CD14-positive monocyte (primary cell): Measurements from ENCODE around the gene PSMD3. TPM values are rescaled to one million over a fixed set of nuclear protein-coding genes. Genes with fewer than 3 reads are reported as not detected.

Experiments used
- DNase-seq, 3 donors: peaks; one replicate each; pipeline ENCODE4 v3.0.0-alpha.2; 2011 to 2022
- H2AFZ ChIP-seq: 2 replicates; pipeline ENCODE4 v1.6.0; 2012; ENCODE audit warnings: mild to moderate bottlenecking, low read depth, low read length, inconsistent platforms; ENCODE audit not compliant: insufficient read depth, poor library complexity, severe bottlenecking
- H3K27ac ChIP-seq, 2 donors: 1 replicate in 1 of 2; 2 replicates in 1 of 2; pipeline ENCODE4 v1.5.1; 2012 to 2013; ENCODE audit warnings: low read length in 2 of 2, control low read depth in 1 of 2, inconsistent platforms in 1 of 2, low read depth in 1 of 2, mild to moderate bottlenecking in 1 of 2
- H3K27me3 ChIP-seq, 2 donors: one replicate each; pipeline versions ENCODE4 v1.6.0 to v1.6.1; 2011 to 2013; ENCODE audit warnings: low read length in 2 of 2; ENCODE audit not compliant: control insufficient read depth in 2 of 2, insufficient read depth in 2 of 2
- H3K36me3 ChIP-seq, 2 donors: replicated peaks in 1 of 2; 1 replicate in 1 of 2; 2 replicates in 1 of 2; pipeline versions ENCODE4 v1.5.1 to v1.6.1; 2012 to 2013; ENCODE audit warnings: low read length in 2 of 2, control low read depth in 1 of 2, inconsistent platforms in 1 of 2, mild to moderate bottlenecking in 1 of 2; ENCODE audit not compliant: insufficient read depth in 2 of 2, control insufficient read depth in 1 of 2
- H3K4me1 ChIP-seq, 2 donors: 1 replicate in 1 of 2; 2 replicates in 1 of 2; pipeline versions ENCODE4 v1.5.1 to v1.6.1; 2012 to 2013; ENCODE audit warnings: low read length in 2 of 2, control low read depth in 1 of 2, inconsistent platforms in 1 of 2, mild to moderate bottlenecking in 1 of 2, moderate library complexity in 1 of 2; ENCODE audit not compliant: insufficient read depth in 2 of 2, control insufficient read depth in 1 of 2
- H3K4me2 ChIP-seq: replicated peaks from 2 replicates; pipeline ENCODE3; 2012; ENCODE audit warnings: low read length, moderate library complexity, mild to moderate bottlenecking; ENCODE audit not compliant: poor library complexity, severe bottlenecking; ENCODE audit errors: extremely low read depth
- H3K4me3 ChIP-seq, 3 experiments: fragments of 200-600 bp in 1 of 3; sonication (generic) in 1 of 3; replicated peaks in 1 of 3; 1 replicate in 2 of 3; 2 replicates in 1 of 3; pipeline ENCODE4 v1.5.1; 2011 to 2013; ENCODE audit warnings: low read length in 3 of 3, mild to moderate bottlenecking in 3 of 3, control low read depth in 2 of 3, low read depth in 2 of 3, inconsistent platforms in 1 of 3, moderate library complexity in 1 of 3
- H3K79me2 ChIP-seq: 2 replicates; pipeline ENCODE4 v1.6.0; 2012; ENCODE audit warnings: mild to moderate bottlenecking, control low read depth, inconsistent platforms, low read length, moderate library complexity; ENCODE audit not compliant: insufficient read depth
- H3K9ac ChIP-seq: 2 replicates; pipeline ENCODE4 v1.6.0; 2017; ENCODE audit warnings: low read length, mild to moderate bottlenecking; ENCODE audit not compliant: insufficient read depth, poor library complexity, severe bottlenecking
- H3K9me3 ChIP-seq, 2 donors: replicated peaks in 1 of 2; 1 replicate in 1 of 2; 2 replicates in 1 of 2; pipeline versions ENCODE4 v1.5.1 to v1.6.1; 2012 to 2013; ENCODE audit warnings: low read length in 2 of 2, control low read depth in 1 of 2; ENCODE audit not compliant: control insufficient read depth in 1 of 2, insufficient read depth in 1 of 2
- H4K20me1 ChIP-seq: 2 replicates; pipeline ENCODE4 v1.6.0; 2012; ENCODE audit warnings: mild to moderate bottlenecking, low read length, control low read depth, moderate library complexity; ENCODE audit not compliant: insufficient read depth
- H3K27ac Mint-ChIP-seq, 7 donors: one replicate each; pipeline ENCODE4 v1.8.0; 2020; ENCODE audit warnings: mild to moderate bottlenecking in 7 of 7, mixed read lengths in 7 of 7, moderate library complexity in 6 of 7, inconsistent platforms in 2 of 7
- H3K27me3 Mint-ChIP-seq, 3 donors: one replicate each; pipeline ENCODE4 v1.8.0; 2021 to 2022; ENCODE audit warnings: low read depth in 3 of 3, mild to moderate bottlenecking in 3 of 3, mixed read lengths in 3 of 3, moderate library complexity in 3 of 3, inconsistent platforms in 1 of 3
- H3K36me3 Mint-ChIP-seq, 2 donors: one replicate each; pipeline ENCODE4 v1.8.0; 2020; ENCODE audit warnings: mixed read lengths in 2 of 2, inconsistent platforms in 1 of 2, mild to moderate bottlenecking in 1 of 2
- H3K4me1 Mint-ChIP-seq: one replicate; pipeline ENCODE4 v1.8.0; 2020; ENCODE audit warnings: mild to moderate bottlenecking, mixed read lengths
- H3K4me3 Mint-ChIP-seq, 2 donors: one replicate each; pipeline ENCODE4 v1.8.0; 2020; ENCODE audit warnings: mild to moderate bottlenecking in 2 of 2, mixed read lengths in 2 of 2, moderate library complexity in 1 of 2
- H3K9me3 Mint-ChIP-seq, 7 donors: one replicate each; pipeline ENCODE4 v1.8.0; 2020 to 2022; ENCODE audit warnings: mixed read lengths in 7 of 7, mild to moderate bottlenecking in 6 of 7, moderate library complexity in 6 of 7, inconsistent platforms in 2 of 7
- CTCF ChIP-seq: fragments of 200-600 bp; IDR thresholded peaks from one replicate; pipeline ENCODE4 v1.8.0; 2022; ENCODE audit warnings: antibody characterized with exemption, mild to moderate bottlenecking
- WGBS: methylation state at CpG from one replicate; pipeline ENCODE4 v1.1.5; 2013; ENCODE audit warnings: missing lambda C conversion rate; ENCODE audit not compliant: insufficient coverage; 5-methylcytosine and 5-hydroxymethylcytosine counted together
- intact Hi-C, 2 donors: fragments of 100-400 bp; cut with micrococcal nuclease; formaldehyde crosslinking; loops; one replicate each; pipeline versions ENCODE4 v1.15.0 to v1.15.1; 2023
- polyA plus RNA-seq, 3 donors: library from polyadenylated mRNA; depleted of rRNA in 1 of 3; unstranded in 2 of 3; stranded (reverse) in 1 of 3; fragments of 300-500 nt in 2 of 3; fragments of >200 nt in 1 of 3; fragmentation: Illumina TruSeq in 2 of 3; gene quantifications; 1 replicate in 2 of 3; 2 replicates in 1 of 3; pipeline ENCODE4 v1.2.3, GENCODE V29; 2012 to 2021

The PSMD3 gene
- polyA plus RNA-seq, 3 donors = 48.4 to 63.2 (median 48.8) TPM

GRCh38 chr17:39981207-39981741 lies 667 bp downstream of the PSMD3 start:
- intact Hi-C loops = loop anchor here (2.0 to 10.0 kb wide), 3 partner anchors 28 to 56 kb away; partner anchors contain the start of genes LRRC3C (in 2 of the 2) and ORMDL3 (in 2 of the 2)
- H3K9me3 Mint-ChIP-seq = no peaks in the 10 kb centered on the region
- peaks cover 25 to 29% of the 10 kb centered on the region in 2 donors for H3K36me3 Mint-ChIP-seq
- 0% methylated on average over 11 of the region's 15 CpGs for WGBS
- peaks cover 30% of the 10 kb centered on the region for H3K79me2 ChIP-seq
- H2AFZ ChIP-seq = peak overlapping the region; percentile 78
- H3K36me3 ChIP-seq = peaks cover 27 to 29% of the 10 kb centered on the region in 2 donors
- no peaks in the 10 kb centered on the region for H3K9me3 ChIP-seq
- no peak for TF ChIP-seq CTCF
- DNase-seq = no peak
- H3K27me3 ChIP-seq = no peaks in the 10 kb centered on the region
- H3K4me2 ChIP-seq = peak overlapping the region; percentile 92
- H3K4me1 ChIP-seq = peaks cover 27 to 31% of the 10 kb centered on the region in 2 donors
- H4K20me1 ChIP-seq = peaks cover 9% of the 10 kb centered on the region
- H3K27me3 Mint-ChIP-seq = peaks cover 0 to 2% (median 2%) of the 10 kb centered on the region in 3 donors
- H3K4me3 Mint-ChIP-seq = peak overlapping the region; percentile 91 to 97
- peak overlapping the region; percentile 83 to 93 (median 89) for H3K4me3 ChIP-seq
- peak overlapping the region; percentile 82 to 94 for H3K27ac ChIP-seq
- H3K4me1 Mint-ChIP-seq = peaks cover 25% of the 10 kb centered on the region
- peak overlapping the region; percentile 94 to 98 (median 96) for H3K27ac Mint-ChIP-seq
- H3K9ac ChIP-seq = peak overlapping the region; percentile 99

GRCh38 chr17:39981766-39982375 lies 1.3 kb downstream of the PSMD3 start:
- peaks cover 9% of the 10 kb centered on the region for H4K20me1 ChIP-seq
- Mint-ChIP-seq H3K9me3 (no peaks in the 10 kb centered on the region), H3K36me3 (peaks cover 31 to 35% of the 10 kb centered on the region in 2 donors), H3K27me3 (peaks cover 0 to 4% (median 0%) of the 10 kb centered on the region in 3 donors), H3K4me1 (peaks cover 25% of the 10 kb centered on the region), H3K4me3 (peak overlapping the region; percentile 91 to 97), H3K27ac (peak overlapping the region; percentile 94 to 98 (median 96))
- TF ChIP-seq CTCF = no peak
- peak overlapping the region; percentile 99 for H3K9ac ChIP-seq
- peak overlapping the region; percentile 92 for H3K4me2 ChIP-seq
- intact Hi-C loops = loop anchor here (2.0 to 10.0 kb wide), 3 partner anchors 29 to 57 kb away; partner anchors contain the start of genes LRRC3C (in 2 of the 2) and ORMDL3 (in 2 of the 2)
- peak in 2 of 3 donors; percentile 27 to 28 for DNase-seq
- peak overlapping the region; percentile 78 for H2AFZ ChIP-seq
- H3K27me3 ChIP-seq = no peaks in the 10 kb centered on the region
- H3K4me1 ChIP-seq = peaks cover 27 to 31% of the 10 kb centered on the region in 2 donors
- H3K4me3 ChIP-seq = peak overlapping the region; percentile 83 to 93 (median 89)
- H3K36me3 ChIP-seq = peaks cover 33 to 35% of the 10 kb centered on the region in 2 donors
- peak overlapping the region in 1 of 2 donors; percentile 94 for H3K27ac ChIP-seq
- H3K9me3 ChIP-seq = no peaks in the 10 kb centered on the region
- H3K79me2 ChIP-seq = peaks cover 30% of the 10 kb centered on the region
- no CpG with 5 or more reads among the region's 7 CpGs for WGBS
